Left lung (tissue), 10 donors: ENCODE data around the gene UNC93A. TPM values are rescaled to one million over a fixed set of nuclear protein-coding genes. Genes with fewer than 3 reads are reported as not detected.

ENCODE experiments used
- ATAC-seq: fragments of 200-7000 bp; cut with Tn5 transposase; one replicate; pipeline ENCODE4 v1.9.1; 2020; ENCODE audit warnings: moderate library complexity
- DNase-seq, 4 donors: peaks; one replicate each; pipeline ENCODE4 v3.0.0-alpha.2; 2013 to 2020
- H3K27ac ChIP-seq, 2 donors: fragments of 200-600 bp; sonication (generic) in 1 of 2; one replicate each; pipeline versions ENCODE4 v1.5.0 to v1.8.0; 2020 to 2021
- H3K27me3 ChIP-seq, 2 donors: fragments of 200-600 bp; sonication (generic) in 1 of 2; one replicate each; pipeline versions ENCODE4 v1.5.0 to v1.8.0; 2020 to 2021
- H3K36me3 ChIP-seq, 2 donors: fragments of 200-600 bp; sonication (generic) in 1 of 2; one replicate each; pipeline versions ENCODE4 v1.5.0 to v1.8.0; 2020 to 2021
- H3K4me1 ChIP-seq, 2 donors: fragments of 200-600 bp; one replicate each; pipeline ENCODE4 v1.8.0; 2021
- H3K4me3 ChIP-seq, 2 donors: fragments of 200-600 bp; sonication (generic) in 1 of 2; one replicate each; pipeline versions ENCODE4 v1.5.0 to v1.8.0; 2020 to 2021; ENCODE audit warnings: mild to moderate bottlenecking in 1 of 2
- H3K9me3 ChIP-seq, 2 donors: fragments of 200-600 bp; sonication (generic) in 1 of 2; one replicate each; pipeline versions ENCODE4 v1.5.0 to v1.8.0; 2020 to 2021
- CTCF ChIP-seq, 2 donors: fragments of 200-600 bp; sonication (generic) in 1 of 2; IDR thresholded peaks; one replicate each; pipeline versions ENCODE4 v1.5.0 to v1.8.0; 2021; ENCODE audit warnings: antibody characterized with exemption in 2 of 2
- intact Hi-C, 2 donors: fragments of 100-400 bp; cut with DNase I; formaldehyde crosslinking; loops; one replicate each; pipeline versions ENCODE4 v1.11.2 to v1.14.2; 2022
- polyA plus RNA-seq, 6 donors: library from polyadenylated mRNA; unstranded; fragments of 120-200 nt; gene quantifications; one replicate each; pipeline ENCODE4 v1.2.1, GENCODE V29; 2013; ENCODE audit not compliant: insufficient read length in 6 of 6
- total RNA-seq, 2 donors: library from RNA; stranded (reverse); fragmentation: NEBNext Ultra II Directional; extraction: Animal tissue kit (Norgen Biotek cat#: 25700); gene quantifications; one replicate each; pipeline ENCODE4 v1.2.1, GENCODE V29; 2021
- donor health status: DM: no; HTN: yes; CAD: no.
- donor health status: DM: no; HTN: no; CAD: no.

Gene UNC93A
- total and polyA plus RNA-seq, 8 donors, result 0.21 TPM; not detected in 7

GRCh38 chr6:167292301-167293087 is 1.4 kb downstream of the UNC93A start:
- Histone ChIP-seq H3K36me3 (no peaks in the 10 kb centered on the region), H3K27ac (no peak overlapping the region), H3K4me1 (no peaks in the 10 kb centered on the region), H3K27me3 (no peaks in the 10 kb centered on the region), H3K9me3 (no peaks in the 10 kb centered on the region), H3K4me3 (no peak overlapping the region)
- no peak for DNase-seq
- peak; percentile 38 for ATAC-seq
- intact Hi-C loops, result no loop called here
- TF ChIP-seq CTCF (IDR thresholded peaks at IDR 0.05), result no peak

GRCh38 chr6:167293088-167293589 is 2.0 kb downstream of the UNC93A start:
- no peak for ATAC-seq
- H3K4me1 ChIP-seq, result no peaks in the 10 kb centered on the region
- no peak for TF ChIP-seq CTCF (IDR thresholded peaks at IDR 0.05)
- no peak overlapping the region for H3K4me3 ChIP-seq
- H3K36me3 ChIP-seq, result no peaks in the 10 kb centered on the region
- H3K9me3 ChIP-seq, result no peaks in the 10 kb centered on the region
- intact Hi-C loops, result no loop called here
- DNase-seq, result no peak
- no peaks in the 10 kb centered on the region for H3K27me3 ChIP-seq
- H3K27ac ChIP-seq, result no peak overlapping the region

- TF ChIP-seq CTCF (IDR thresholded peaks at IDR 0.05), result no peak
- Histone ChIP-seq H3K36me3 (no peaks in the 10 kb centered on the region), H3K27ac (no peak overlapping the region), H3K9me3 (no peaks in the 10 kb centered on the region), H3K4me1 (no peaks in the 10 kb centered on the region), H3K27me3 (no peaks in the 10 kb centered on the region), H3K4me3 (no peak overlapping the region)
- intact Hi-C loops, result no loop called here
- DNase-seq, result no peak
- ATAC-seq, result no peak
Measured at GRCh38 chr6:167293590-167294091, 2.5 kb downstream of the UNC93A start.

GRCh38 chr6:167294241-167294640 is 3.1 kb downstream of the UNC93A start:
- H3K4me1 ChIP-seq, result no peaks in the 10 kb centered on the region
- intact Hi-C loops, result no loop called here
- no peaks in the 10 kb centered on the region for H3K9me3 ChIP-seq
- H3K27me3 ChIP-seq, result no peaks in the 10 kb centered on the region
- no peak overlapping the region for H3K27ac ChIP-seq
- no peak for TF ChIP-seq CTCF (IDR thresholded peaks at IDR 0.05)
- no peak for DNase-seq
- ATAC-seq, result no peak
- no peaks in the 10 kb centered on the region for H3K36me3 ChIP-seq
- no peak overlapping the region for H3K4me3 ChIP-seq

GRCh38 chr6:167294651-167295494 is 3.8 kb downstream of the UNC93A start:
- no peak overlapping the region for H3K27ac ChIP-seq
- no peak for TF ChIP-seq CTCF (IDR thresholded peaks at IDR 0.05)
- no peak overlapping the region for H3K4me3 ChIP-seq
- H3K27me3 ChIP-seq, result no peaks in the 10 kb centered on the region
- H3K9me3 ChIP-seq, result no peaks in the 10 kb centered on the region
- ATAC-seq, result no peak
- no peaks in the 10 kb centered on the region for H3K4me1 ChIP-seq
- no peaks in the 10 kb centered on the region for H3K36me3 ChIP-seq
- no peak for DNase-seq
- intact Hi-C loops, result no loop called here
